Muscle layer of duodenum (tissue), 2 donors: Measurements from ENCODE around the gene TFAP2B.

ENCODE experiments used
- H3K27ac ChIP-seq: one replicate; pipeline ENCODE4 v1.7.0; 2013; ENCODE audit warnings: mild to moderate bottlenecking, low read length
- H3K27me3 ChIP-seq: one replicate; pipeline ENCODE4 v1.7.0; 2013; ENCODE audit warnings: low read depth, mild to moderate bottlenecking, control low read depth, low read length
- H3K36me3 ChIP-seq, 2 donors: one replicate each; pipeline ENCODE4 v1.7.0; 2013; ENCODE audit warnings: low read length in 2 of 2, control low read depth in 1 of 2, mild to moderate bottlenecking in 1 of 2; ENCODE audit not compliant: insufficient read depth in 2 of 2, control insufficient read depth in 1 of 2
- H3K4me1 ChIP-seq, 2 donors: one replicate each; pipeline ENCODE4 v1.7.0; 2013; ENCODE audit warnings: low read length in 2 of 2, mild to moderate bottlenecking in 2 of 2, control low read depth in 1 of 2, moderate library complexity in 1 of 2; ENCODE audit not compliant: insufficient read depth in 2 of 2, control insufficient read depth in 1 of 2
- H3K4me3 ChIP-seq, 2 donors: one replicate each; pipeline ENCODE4 v1.7.0; 2013; ENCODE audit warnings: low read length in 2 of 2, low read depth in 1 of 2, mild to moderate bottlenecking in 1 of 2
- H3K9me3 ChIP-seq, 2 donors: one replicate each; pipeline ENCODE4 v1.7.0; 2013; ENCODE audit warnings: low read length in 2 of 2, control low read depth in 1 of 2, mild to moderate bottlenecking in 1 of 2; ENCODE audit not compliant: control insufficient read depth in 1 of 2
- donor health status: healthy.

Gene TFAP2B

DNA sequence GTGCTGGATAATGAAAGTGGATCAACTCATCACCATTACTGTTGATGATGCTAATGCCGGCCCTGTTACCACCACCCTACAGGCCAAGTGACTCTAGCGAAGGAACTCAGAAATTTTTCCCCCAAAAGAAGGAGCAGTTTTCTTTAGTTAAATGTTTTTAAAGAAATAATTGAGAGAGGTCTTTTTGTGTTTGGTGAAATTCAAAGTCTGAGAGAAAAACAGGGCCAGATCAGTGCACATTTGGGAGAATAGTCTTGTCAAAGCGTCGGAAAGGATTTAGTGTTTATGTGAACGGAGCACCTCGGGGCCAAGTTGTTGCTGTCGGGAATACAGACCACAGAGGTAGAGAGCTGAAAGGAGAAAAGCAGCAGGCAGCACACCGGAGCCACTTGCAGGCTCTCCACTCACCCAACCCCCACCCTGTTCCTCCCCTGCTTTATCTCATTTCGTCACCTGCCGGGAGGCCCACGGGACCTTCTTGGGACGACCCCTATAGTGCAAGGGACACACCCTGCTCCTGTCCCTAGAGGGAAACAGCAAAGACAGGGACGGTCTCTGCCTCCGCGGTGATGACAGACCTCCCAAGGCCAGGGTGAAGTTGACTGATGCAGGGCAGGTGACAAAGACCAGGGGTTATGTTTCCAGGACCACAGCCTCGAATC lies 6.8 kb downstream of the TFAP2B start:
- H3K4me3 ChIP-seq, result no peak overlapping the region
- H3K36me3 ChIP-seq, result no peaks in the 10 kb centered on the region
- peaks cover 69% of the 10 kb centered on the region for H3K27me3 ChIP-seq
- no peak overlapping the region for H3K27ac ChIP-seq
- H3K4me1 ChIP-seq, result peaks cover 0 to 3% of the 10 kb centered on the region in 2 donors
- H3K9me3 ChIP-seq, result no peaks in the 10 kb centered on the region

DNA sequence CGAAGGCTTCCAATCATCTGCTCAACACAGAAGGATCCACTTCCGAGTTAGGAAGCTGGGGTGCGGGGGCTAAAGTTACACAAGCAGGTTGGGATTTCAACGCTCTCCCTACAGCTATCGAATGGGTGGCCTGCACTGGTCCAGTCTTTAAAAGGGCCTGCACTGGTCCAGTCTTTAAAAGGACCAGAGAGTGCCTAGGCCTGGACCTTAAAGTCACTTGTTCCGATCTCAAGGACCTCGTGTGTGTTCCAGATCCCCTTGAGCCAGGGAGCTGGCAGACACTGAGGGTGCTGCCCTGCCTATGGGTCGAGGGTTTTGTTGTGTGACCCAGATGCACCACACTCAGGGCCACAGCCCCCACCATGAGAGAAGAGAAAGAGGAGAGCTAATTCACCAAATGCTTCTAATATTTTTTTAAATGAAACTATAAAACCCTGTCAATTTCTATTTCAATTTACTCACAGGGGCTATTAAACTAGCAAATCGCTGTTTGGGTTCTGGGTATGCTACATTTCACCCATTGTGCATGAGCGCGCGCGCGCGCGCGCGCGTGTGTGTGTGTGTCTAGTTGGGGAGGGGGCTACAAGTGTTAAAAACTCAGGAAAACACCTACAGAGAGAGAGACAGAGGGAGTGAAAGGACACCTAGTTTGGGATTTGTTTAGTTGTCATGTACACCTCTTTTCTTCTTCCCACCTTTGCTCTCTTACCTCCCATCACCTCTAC lies 7.5 kb downstream of the TFAP2B start:
- no peaks in the 10 kb centered on the region for H3K4me1 ChIP-seq
- H3K27ac ChIP-seq, result no peak overlapping the region
- no peaks in the 10 kb centered on the region for H3K36me3 ChIP-seq
- no peaks in the 10 kb centered on the region for H3K9me3 ChIP-seq
- no peak overlapping the region for H3K4me3 ChIP-seq
- peaks cover 62% of the 10 kb centered on the region for H3K27me3 ChIP-seq

DNA sequence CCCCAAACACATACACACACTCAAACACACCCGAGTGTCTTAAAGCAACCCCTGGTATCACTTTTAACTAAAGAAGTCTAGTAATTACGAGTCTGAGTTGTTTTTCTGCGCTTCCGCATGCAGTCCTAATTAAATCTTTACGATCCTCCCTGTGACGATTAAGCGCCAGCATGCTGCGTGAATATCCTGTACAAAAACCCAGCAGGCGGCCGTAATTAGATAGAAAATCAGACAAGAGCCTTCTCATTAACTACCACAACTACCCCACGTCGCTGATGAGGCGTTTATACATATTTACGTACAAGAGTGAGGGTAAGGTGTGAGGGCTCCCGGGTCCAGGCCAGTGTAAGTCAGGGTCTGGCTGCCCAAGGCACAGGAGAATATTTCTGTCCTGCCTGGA lies 8.1 kb downstream of the TFAP2B start:
- H3K27ac ChIP-seq, result no peak overlapping the region
- peaks cover 57% of the 10 kb centered on the region for H3K27me3 ChIP-seq
- H3K4me3 ChIP-seq, result no peak overlapping the region
- no peaks in the 10 kb centered on the region for H3K36me3 ChIP-seq
- no peaks in the 10 kb centered on the region for H3K9me3 ChIP-seq
- no peaks in the 10 kb centered on the region for H3K4me1 ChIP-seq

DNA sequence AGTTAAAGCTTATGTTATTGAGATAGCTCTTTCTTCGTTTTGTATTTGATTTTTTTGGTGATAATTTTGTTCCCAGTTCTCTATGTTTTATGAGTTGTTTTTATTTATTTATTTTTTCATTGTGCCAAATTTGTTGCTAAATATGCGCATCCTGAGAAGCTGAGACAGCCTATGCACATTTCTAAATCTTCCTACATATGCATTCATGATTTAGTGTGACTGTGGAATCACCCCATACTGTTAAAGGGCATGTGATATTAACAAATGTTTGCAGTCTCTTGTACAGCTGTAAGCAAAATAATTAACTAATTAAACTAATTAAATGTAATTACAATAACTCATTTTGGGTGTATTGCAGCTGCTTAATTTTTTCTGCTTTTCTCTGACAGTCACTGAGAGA lies 10.4 kb downstream of the TFAP2B start:
- peaks cover 36% of the 10 kb centered on the region for H3K27me3 ChIP-seq
- no peak overlapping the region for H3K4me3 ChIP-seq
- no peaks in the 10 kb centered on the region for H3K9me3 ChIP-seq
- H3K27ac ChIP-seq, result no peak overlapping the region
- no peaks in the 10 kb centered on the region for H3K36me3 ChIP-seq
- H3K4me1 ChIP-seq, result no peaks in the 10 kb centered on the region

DNA sequence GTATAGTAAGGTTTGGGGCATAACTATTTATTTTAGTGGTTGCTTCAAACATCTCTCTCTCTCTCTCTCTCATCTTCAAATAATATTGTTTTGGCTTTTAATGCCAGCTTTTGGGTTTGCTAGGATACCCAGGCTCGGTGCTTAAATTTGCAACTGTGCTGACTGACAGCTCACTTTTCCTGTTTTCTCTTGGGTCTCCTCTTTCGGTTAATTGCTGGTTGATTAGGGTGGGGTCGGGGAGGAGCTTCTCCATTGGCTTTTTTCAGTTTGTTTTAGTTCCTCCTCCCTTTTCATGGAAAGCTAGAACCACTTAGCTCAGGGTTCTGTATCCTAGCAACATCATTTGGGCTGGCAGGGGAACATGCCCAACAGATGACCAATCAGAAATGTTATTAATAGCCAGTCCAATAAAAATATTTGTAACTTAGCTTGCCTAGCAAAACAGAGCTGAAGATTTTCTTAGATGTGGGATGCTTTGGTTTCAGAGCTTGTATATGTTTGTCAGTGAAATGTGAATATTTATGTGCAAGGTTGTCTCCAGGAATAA lies 11.3 kb downstream of the TFAP2B start:
- H3K27ac ChIP-seq, result no peak overlapping the region
- H3K27me3 ChIP-seq, result peaks cover 27% of the 10 kb centered on the region
- no peaks in the 10 kb centered on the region for H3K9me3 ChIP-seq
- no peaks in the 10 kb centered on the region for H3K36me3 ChIP-seq
- H3K4me3 ChIP-seq, result no peak overlapping the region
- no peaks in the 10 kb centered on the region for H3K4me1 ChIP-seq

DNA sequence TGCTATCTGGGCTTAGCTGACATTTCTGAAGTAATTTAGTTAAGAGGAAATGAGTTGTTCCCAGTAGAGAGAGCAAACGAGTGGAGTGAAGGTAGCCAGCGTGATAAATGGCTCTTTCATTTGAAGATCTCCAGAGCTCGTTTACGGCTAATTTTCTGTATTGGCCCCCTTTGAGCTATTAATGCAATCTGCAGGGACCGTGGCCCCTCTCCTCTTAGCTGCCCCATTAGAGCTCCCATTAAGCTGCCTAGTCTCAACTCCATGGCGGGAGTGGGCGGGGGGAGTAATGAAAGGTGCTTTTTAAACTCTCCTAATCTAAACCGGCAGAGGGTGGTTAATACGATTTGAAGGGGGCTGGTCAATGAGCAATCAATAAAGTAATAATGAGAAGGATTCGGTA lies 12.5 kb downstream of the TFAP2B start:
- H3K4me1 ChIP-seq, result no peaks in the 10 kb centered on the region
- H3K36me3 ChIP-seq, result no peaks in the 10 kb centered on the region
- H3K4me3 ChIP-seq, result no peak overlapping the region
- H3K27me3 ChIP-seq, result peaks cover 17% of the 10 kb centered on the region
- no peaks in the 10 kb centered on the region for H3K9me3 ChIP-seq
- no peak overlapping the region for H3K27ac ChIP-seq

DNA sequence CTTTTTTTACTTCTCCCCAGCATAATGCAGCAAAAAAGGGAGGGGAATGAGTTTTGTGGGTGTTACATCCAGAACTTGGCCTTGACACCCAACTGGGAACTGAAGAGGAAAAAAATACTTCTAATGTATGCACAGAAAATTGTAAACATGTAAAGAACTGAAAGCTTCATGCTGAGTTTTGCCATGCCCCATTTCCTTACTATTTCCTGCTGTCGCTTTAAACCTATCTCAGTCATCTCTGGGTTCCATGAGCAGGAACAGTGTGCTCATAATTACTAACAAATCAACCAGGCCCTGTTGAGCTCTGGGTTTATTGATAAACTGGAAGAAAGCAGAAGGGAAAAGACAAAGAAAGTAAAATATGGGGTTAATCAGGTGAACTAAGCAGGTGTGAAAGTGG lies 14.2 kb downstream of the TFAP2B start:
- Histone ChIP-seq H3K36me3 (no peaks in the 10 kb centered on the region), H3K4me3 (no peak overlapping the region), H3K4me1 (no peaks in the 10 kb centered on the region), H3K27ac (no peak overlapping the region), H3K9me3 (no peaks in the 10 kb centered on the region), H3K27me3 (peaks cover 15% of the 10 kb centered on the region)

DNA sequence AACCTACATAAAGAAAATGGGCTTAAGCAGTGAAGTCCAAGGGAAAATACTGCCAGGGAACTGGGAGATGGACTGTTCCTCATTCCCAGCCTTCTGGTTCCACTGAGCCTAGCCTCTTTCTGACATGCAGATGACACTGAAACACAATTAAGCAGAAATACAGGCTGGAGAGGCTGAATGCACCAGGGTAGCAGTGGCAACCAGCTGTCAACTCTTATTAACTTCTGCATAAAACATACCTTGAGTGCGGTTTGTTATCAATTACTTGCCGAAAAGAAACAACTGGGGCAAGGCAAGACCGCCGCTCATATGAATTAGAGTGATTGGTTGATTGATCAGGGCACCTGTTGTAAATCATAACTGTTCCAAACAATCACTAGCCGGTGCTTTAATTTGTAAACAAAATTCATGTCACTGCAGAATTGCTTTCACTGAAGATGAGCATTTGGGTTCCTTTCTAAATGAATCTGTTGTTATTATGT lies 16.3 kb downstream of the TFAP2B start:
- H3K4me1 ChIP-seq, result no peaks in the 10 kb centered on the region
- no peak overlapping the region for H3K4me3 ChIP-seq
- H3K9me3 ChIP-seq, result no peaks in the 10 kb centered on the region
- H3K27ac ChIP-seq, result no peak overlapping the region
- peaks cover 28% of the 10 kb centered on the region for H3K27me3 ChIP-seq
- no peaks in the 10 kb centered on the region for H3K36me3 ChIP-seq

DNA sequence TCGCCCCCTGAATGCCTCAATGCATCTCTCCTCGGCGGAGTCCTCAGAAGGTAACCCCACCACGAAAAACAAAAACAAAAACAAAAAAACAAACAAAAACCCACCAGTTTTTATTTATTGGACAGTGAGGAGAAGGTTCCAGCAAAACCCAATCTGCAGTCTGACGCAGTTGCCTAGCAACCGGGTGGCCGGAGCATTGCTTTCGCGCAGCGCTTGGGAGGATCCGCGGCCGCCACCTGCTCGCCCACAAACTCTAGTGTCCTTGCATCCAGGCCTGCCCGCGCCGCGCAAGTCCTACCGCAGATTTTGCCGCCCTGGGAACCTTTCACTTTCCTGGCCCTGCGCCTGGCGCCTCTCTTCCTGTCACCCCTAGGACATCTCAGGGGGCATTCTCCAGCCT lies 17.6 kb downstream of the TFAP2B start:
- Histone ChIP-seq H3K4me3 (no peak overlapping the region), H3K4me1 (no peaks in the 10 kb centered on the region), H3K9me3 (no peaks in the 10 kb centered on the region), H3K36me3 (no peaks in the 10 kb centered on the region), H3K27me3 (peaks cover 39% of the 10 kb centered on the region), H3K27ac (no peak overlapping the region)

DNA sequence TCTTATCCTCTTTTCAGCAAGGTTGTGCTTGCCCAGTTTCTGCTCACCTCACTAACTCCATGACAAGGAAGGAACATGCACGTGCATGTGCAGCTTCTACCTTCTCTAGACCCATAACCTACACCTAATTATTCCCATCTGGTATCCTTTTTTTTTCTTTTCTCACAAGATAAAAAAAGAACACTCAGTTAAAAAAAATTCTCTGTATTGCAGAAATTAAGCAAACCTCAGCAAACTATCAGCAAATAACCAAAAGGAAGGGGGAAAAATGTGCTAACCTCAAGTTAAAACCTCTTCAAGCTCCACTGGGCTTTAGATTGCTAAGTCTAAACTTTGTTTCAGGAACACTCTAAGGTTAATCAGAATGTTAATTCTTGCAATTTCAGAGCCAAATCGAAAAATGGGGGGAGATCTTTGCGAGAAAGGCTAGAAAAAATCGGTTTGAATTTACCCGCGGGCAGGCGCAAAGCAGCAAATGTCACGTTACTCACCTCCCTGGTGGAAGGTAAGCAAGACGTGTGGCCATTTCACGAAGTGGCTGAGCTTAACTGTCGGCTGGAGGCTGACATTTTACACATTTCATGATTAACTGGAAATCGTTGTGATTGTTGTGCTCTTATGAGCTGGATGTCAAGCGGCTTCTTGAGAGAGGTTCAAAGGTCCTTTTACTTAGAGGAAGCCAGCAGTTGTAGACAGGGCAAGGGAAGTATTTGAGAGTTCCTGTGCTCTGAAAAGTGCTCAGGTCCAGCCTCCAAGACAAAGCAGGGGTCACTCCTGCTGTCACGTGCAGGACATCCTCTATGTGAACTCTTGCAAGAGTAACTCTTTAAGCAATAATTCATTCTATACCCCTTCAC lies 19.1 kb downstream of the TFAP2B start:
- H3K36me3 ChIP-seq, result no peaks in the 10 kb centered on the region
- no peak overlapping the region for H3K27ac ChIP-seq
- H3K4me3 ChIP-seq, result no peak overlapping the region
- no peaks in the 10 kb centered on the region for H3K9me3 ChIP-seq
- H3K27me3 ChIP-seq, result peaks cover 53% of the 10 kb centered on the region
- H3K4me1 ChIP-seq, result no peaks in the 10 kb centered on the region
